ENCODE results near the gene SLC45A3.

Gene SLC45A3

DNA sequence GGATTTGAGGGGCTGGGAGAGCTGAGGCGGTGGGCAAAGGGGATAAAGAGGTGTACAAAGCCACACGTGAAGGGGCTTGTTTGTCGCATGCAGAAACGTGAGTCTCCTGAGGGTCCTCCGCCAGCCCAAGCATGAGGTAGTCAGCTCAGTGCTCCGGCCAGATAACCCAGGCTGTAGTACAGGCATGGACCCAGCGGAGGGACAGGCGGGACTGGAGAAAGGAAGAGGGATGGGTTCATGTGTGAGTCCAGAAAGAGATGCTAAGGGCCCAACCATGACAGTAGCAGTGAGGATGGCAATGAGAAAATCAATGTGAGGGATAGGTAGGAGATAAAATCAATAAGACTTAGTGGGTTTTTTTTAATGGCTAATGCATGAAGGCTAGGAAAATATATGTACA is 34.8 kb downstream of the SLC45A3 start:
- TF ChIP-seq REST (IDR thresholded peaks at IDR 0.05; ENCODE audit: insufficient read depth in 1 of 2, low read depth in 2 of 2, low read length in 2 of 2) (no peak), TAF1 (IDR thresholded peaks at IDR 0.05; ENCODE audit: borderline replicate concordance, insufficient read depth, low read length) (no peak), SIN3A (IDR thresholded peaks at IDR 0.05; ENCODE audit: borderline replicate concordance, insufficient read depth, low read length) (no peak), POLR2AphosphoS5 (IDR thresholded peaks at IDR 0.05; ENCODE audit: low read depth, low read length) (no peak), FOXP2 (optimal IDR thresholded peaks at IDR 0.05; ENCODE audit: borderline replicate concordance, extremely low read depth, extremely low read length, insufficient read depth) (no peak)

DNA sequence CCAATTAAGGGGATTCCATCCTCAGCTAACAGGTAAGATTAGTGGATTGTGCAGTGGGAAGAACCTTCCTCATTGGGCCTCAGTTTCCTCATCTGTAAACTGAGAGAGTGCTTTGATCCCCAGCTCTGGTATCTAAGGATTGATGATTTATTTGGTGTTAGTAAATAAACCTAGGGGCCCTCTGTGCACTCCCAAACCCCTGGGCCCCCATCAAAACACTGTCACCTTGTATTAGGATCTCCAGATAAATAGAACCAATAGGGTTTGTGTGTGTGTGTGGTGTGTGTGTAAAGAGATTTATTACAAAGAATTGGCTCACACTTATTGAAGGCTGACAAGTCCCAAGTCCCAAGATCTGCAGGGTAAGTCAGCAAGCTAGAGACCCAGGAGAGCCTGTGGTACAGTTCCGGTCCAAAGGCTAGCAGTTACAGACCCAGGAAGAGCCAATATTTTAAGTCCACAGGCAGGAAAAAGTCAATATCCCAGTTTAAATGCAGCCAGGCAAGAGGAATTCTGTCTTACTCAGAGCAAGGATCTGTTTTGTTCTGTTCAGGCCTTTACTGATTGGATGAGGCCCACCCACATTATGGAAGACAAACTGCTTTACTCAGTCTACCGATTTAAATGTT is 37.5 kb downstream of the SLC45A3 start:
- TF ChIP-seq REST (IDR thresholded peaks at IDR 0.05; ENCODE audit: insufficient read depth in 1 of 2, low read depth in 2 of 2, low read length in 2 of 2) = no peak
- no peak for TF ChIP-seq FOXP2 (optimal IDR thresholded peaks at IDR 0.05; ENCODE audit: borderline replicate concordance, extremely low read depth, extremely low read length, insufficient read depth)
- no peak for TF ChIP-seq POLR2AphosphoS5 (IDR thresholded peaks at IDR 0.05; ENCODE audit: low read depth, low read length)
- no peak for TF ChIP-seq SIN3A (IDR thresholded peaks at IDR 0.05; ENCODE audit: borderline replicate concordance, insufficient read depth, low read length)
- no peak for TF ChIP-seq TAF1 (IDR thresholded peaks at IDR 0.05; ENCODE audit: borderline replicate concordance, insufficient read depth, low read length)

GRCh38 chr1:205639567-205639966 is 40.7 kb downstream of the SLC45A3 start:
- TF ChIP-seq REST (IDR thresholded peaks at IDR 0.05; ENCODE audit: insufficient read depth in 1 of 2, low read depth in 2 of 2, low read length in 2 of 2) = no peak
- no peak for TF ChIP-seq POLR2AphosphoS5 (IDR thresholded peaks at IDR 0.05; ENCODE audit: low read depth, low read length)
- TF ChIP-seq FOXP2 (optimal IDR thresholded peaks at IDR 0.05; ENCODE audit: borderline replicate concordance, extremely low read depth, extremely low read length, insufficient read depth) = no peak
- no peak for TF ChIP-seq TAF1 (IDR thresholded peaks at IDR 0.05; ENCODE audit: borderline replicate concordance, insufficient read depth, low read length)

DNA sequence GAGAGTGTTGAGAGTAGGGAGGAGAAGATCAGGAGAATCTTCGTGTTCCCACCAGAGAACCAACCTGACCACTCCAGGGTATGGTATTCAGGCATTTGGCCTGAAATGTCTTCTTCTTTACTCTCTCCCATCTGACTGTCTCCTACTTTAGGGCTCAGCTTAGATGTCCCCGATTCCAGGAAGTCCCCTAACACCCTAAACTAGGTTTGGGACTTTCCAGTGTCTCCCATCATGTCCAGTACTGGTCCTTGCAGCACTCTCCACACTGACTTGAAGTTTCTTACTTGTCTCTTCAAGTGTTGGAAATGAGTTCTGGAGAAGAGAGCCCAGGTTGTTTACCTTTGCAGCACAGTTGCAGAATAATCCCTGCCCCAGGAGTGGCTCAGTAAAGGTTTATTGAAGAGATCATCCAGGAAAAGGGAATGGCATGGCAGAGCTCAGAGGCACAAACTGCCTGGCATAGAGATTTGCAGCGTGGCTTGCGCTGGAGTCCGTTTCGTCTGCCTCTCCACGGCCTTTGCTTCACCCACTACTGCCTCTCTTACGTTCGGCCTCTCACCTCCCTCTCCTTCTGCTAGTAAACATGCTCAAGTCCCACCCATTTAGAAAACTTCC is 42.3 kb downstream of the SLC45A3 start:
- TF ChIP-seq REST (IDR thresholded peaks at IDR 0.05; ENCODE audit: insufficient read depth in 1 of 2, low read depth in 2 of 2, low read length in 2 of 2) = no peak
- no peak for TF ChIP-seq TAF1 (IDR thresholded peaks at IDR 0.05; ENCODE audit: borderline replicate concordance, insufficient read depth, low read length)
- no peak for TF ChIP-seq SIN3A (IDR thresholded peaks at IDR 0.05; ENCODE audit: borderline replicate concordance, insufficient read depth, low read length)
- no peak for TF ChIP-seq FOXP2 (optimal IDR thresholded peaks at IDR 0.05; ENCODE audit: borderline replicate concordance, extremely low read depth, extremely low read length, insufficient read depth)
- no peak for TF ChIP-seq POLR2AphosphoS5 (IDR thresholded peaks at IDR 0.05; ENCODE audit: low read depth, low read length)
